HepG2 (cell line): ENCODE results near the gene KRTAP19-5. TPM values are rescaled to one million over a fixed set of nuclear protein-coding genes. Genes with fewer than 3 reads are reported as not detected.

Source experiments
- ATAC-seq: fragments of 200-7000 bp; cut with Tn5 transposase; 3 replicates; pipeline ENCODE4 v1.9.1; 2020; ENCODE audit warnings: mild to moderate bottlenecking, moderate library complexity
- BruUV-seq: library from RNA; stranded (reverse); fragments of 400-500 nt; replicated peaks from 2 replicates; lab custom pipeline; 2021; lab: Mats Ljungman, UMichigan
- CTCF ChIA-PET: fragments of 300-600 bp; formaldehyde crosslinking; extraction: SDS; loops from one replicate; lab custom pipeline; 2021; ENCODE audit warnings: low total read pairs, inconsistent platforms, low intra/inter-chr PET ratio; lab: Yijun Ruan, JAX
- POLR2A ChIA-PET: fragments of 350-600 bp; sonication (Branson Sonifier 250); formaldehyde crosslinking; loops from one replicate; lab custom pipeline; 2020; ENCODE audit warnings: antibody characterized with exemption, inconsistent platforms; lab: Yijun Ruan, JAX
- DNase-seq: peaks from one replicate; pipeline ENCODE4 v3.0.0-alpha.2; 2015; ENCODE audit warnings: low spot score
- FAIRE-seq: peaks from 3 replicates; lab custom pipeline; 2011; peaks lifted over from hg19 to GRCh38; lab: Jason Lieb, UNC
- H2AFZ ChIP-seq: one replicate; pipeline ENCODE4 v1.6.1; 2011; ENCODE audit warnings: low read length, inconsistent platforms
- H3K27ac ChIP-seq: fragments of 300-600 bp; 3 replicates; pipeline ENCODE4 v1.8.0; 2011; ENCODE audit warnings: mixed run types, mild to moderate bottlenecking, mixed read lengths, low read length, inconsistent platforms; ENCODE audit not compliant: insufficient read depth; ENCODE audit errors: extremely low read length
- H3K27me3 ChIP-seq, 2 experiments: fragments of 200-600 bp in 1 of 2; 2 replicates in 1 of 2; 3 replicates in 1 of 2; pipeline versions ENCODE4 v1.6.0 to v1.8.0; 2011; ENCODE audit warnings: low read length in 2 of 2, mild to moderate bottlenecking in 2 of 2, moderate library complexity in 2 of 2, inconsistent platforms in 1 of 2; ENCODE audit not compliant: insufficient read depth in 2 of 2, control insufficient read depth in 1 of 2
- H3K36me3 ChIP-seq, 2 experiments: fragments of 200-600 bp in 1 of 2; replicated peaks in 1 of 2; 2 replicates in 1 of 2; 3 replicates in 1 of 2; pipeline versions ENCODE4 v1.5.1 to v1.8.0; 2011; ENCODE audit warnings: low read length in 2 of 2, inconsistent platforms in 1 of 2; ENCODE audit not compliant: insufficient read depth in 2 of 2, control insufficient read depth in 1 of 2
- H3K4me1 ChIP-seq: 2 replicates; pipeline ENCODE4 v1.5.1; 2012; ENCODE audit warnings: low read length, inconsistent platforms; ENCODE audit not compliant: insufficient read depth
- H3K4me2 ChIP-seq: 2 replicates; pipeline ENCODE4 v1.6.0; 2011; ENCODE audit warnings: low read depth, low read length, inconsistent platforms
- H3K4me3 ChIP-seq, 3 experiments: fragments of 200-600 bp in 1 of 3; sonication (generic), shearing (Covaris generic) in 1 of 3; replicated peaks in 1 of 3; 2 replicates each; pipeline ENCODE4 v1.5.1; 2011 to 2016; ENCODE audit warnings: low read length in 3 of 3, inconsistent platforms in 2 of 3, low read depth in 2 of 3, mild to moderate bottlenecking in 2 of 3, control low read depth in 1 of 3, mixed read lengths in 1 of 3; ENCODE audit not compliant: insufficient read depth in 1 of 3
- H3K79me2 ChIP-seq: one replicate; pipeline ENCODE4 v1.6.1; 2011; ENCODE audit warnings: low read length, inconsistent platforms; ENCODE audit not compliant: insufficient read depth
- H3K9ac ChIP-seq: 2 replicates; pipeline ENCODE4 v1.6.0; 2011; ENCODE audit warnings: mild to moderate bottlenecking, low read depth, low read length, inconsistent platforms; ENCODE audit not compliant: insufficient read depth
- H3K9me3 ChIP-seq: 2 replicates; pipeline ENCODE4 v1.5.1; 2012; ENCODE audit warnings: mild to moderate bottlenecking, low read length
- H4K20me1 ChIP-seq: 2 replicates; pipeline ENCODE4 v1.6.0; 2011; ENCODE audit warnings: inconsistent platforms, mild to moderate bottlenecking, low read length, moderate library complexity; ENCODE audit not compliant: insufficient read depth
- MAFF ChIP-seq: IDR thresholded peaks from 2 replicates; pipeline ENCODE4 v1.6.1; 2011; ENCODE audit warnings: low read depth, low read length, improper control_type of control experiment
- MAFK ChIP-seq, 2 experiments: IDR thresholded peaks in 1 of 2; conservative IDR thresholded peaks in 1 of 2; 2 replicates each; pipeline ENCODE4 v1.6.1; 2011; ENCODE audit warnings: improper control_type of control experiment in 2 of 2, low read length in 2 of 2
- ZNF432 ChIP-seq: sonication (generic); formaldehyde crosslinking; IDR thresholded peaks from 2 replicates; pipeline ENCODE4 v1.5.0; 2020; ENCODE audit warnings: missing genetic modification reagents, mild to moderate bottlenecking, borderline replicate concordance
- WGBS: methylation state at CpG from one replicate; pipeline ENCODE4 v1.1.6; 2017; ENCODE audit warnings: low lambda C conversion rate; 5-methylcytosine and 5-hydroxymethylcytosine counted together
- in situ Hi-C: cut with HindIII; loops from 2 replicates; pipeline ENCODE4 v1.10.0; 2017; ENCODE audit warnings: low pct_unique_long_range_greater_than_20kb; ENCODE audit not compliant: extremely low pct_ligation_motif_present
- intact Hi-C: fragments of 100-400 bp; cut with micrococcal nuclease; formaldehyde crosslinking; loops from one replicate; pipeline ENCODE4 v1.10.0; 2022; ENCODE audit not compliant: unreplicated experiment
- polyA plus RNA-seq, 8 experiments: library from polyadenylated mRNA; depleted of rRNA in 3 of 8; stranded (reverse) in 7 of 8; unstranded in 1 of 8; fragments of >200 nt; fragmentation: Illumina TruSeq in 4 of 8; extraction: Trizol in 4 of 8; gene quantifications; 2 replicates each; pipeline versions ENCODE4 v1.2.1 to v1.2.3, GENCODE V29; 2011 to 2016; ENCODE audit warnings: low read depth in 4 of 8, missing spikeins in 1 of 8, mixed read lengths in 1 of 8; ENCODE audit not compliant: insufficient read depth in 1 of 8
- small RNA-seq, 3 experiments: library from RNA; depleted of rRNA; stranded (forward); fragments of <200 nt; gene quantifications; one replicate each; pipeline ENCODE3, GENCODE V24; 2012; ENCODE audit warnings: low read depth in 2 of 3, low replicate concordance in 1 of 3; ENCODE audit not compliant: insufficient read length in 3 of 3, insufficient read depth in 2 of 3
- total RNA-seq, 5 experiments: library from RNA; depleted of rRNA; stranded (reverse); fragments of >200 nt; fragmentation: Illumina TruSeq; extraction: Trizol; gene quantifications; 2 replicates each; pipeline ENCODE4 v1.2.3, GENCODE V29; 2016; ENCODE audit warnings: low read depth in 1 of 5

The KRTAP19-5 gene
- total and polyA plus RNA-seq, 2 of the 13 experiments (the other 11 are each of a cell fraction or from before 2014, with no cell fraction given) = not detected

DNA sequence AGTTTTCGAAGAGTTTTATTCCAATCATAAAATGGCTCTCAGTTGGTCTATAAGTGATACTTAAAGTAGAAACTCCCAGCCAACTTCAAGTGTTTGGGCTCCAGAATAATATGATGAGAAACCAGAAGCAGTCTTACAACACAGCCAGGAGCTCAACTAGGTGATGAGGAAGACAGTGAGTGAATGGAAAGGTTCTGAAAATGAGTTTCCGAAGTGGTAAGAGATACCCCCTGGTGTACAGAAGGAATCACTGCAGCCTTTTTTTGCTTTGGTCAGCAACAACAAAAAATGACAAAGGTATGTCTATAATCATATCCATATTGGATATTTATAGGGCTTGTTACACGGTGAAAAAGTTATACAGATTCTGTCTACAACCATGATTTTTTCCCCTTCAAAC, 38.2 kb downstream of the KRTAP19-5 start:
- no peak for DNase-seq
- CTCF ChIA-PET = no interaction called here

More for the DNA sequence above, 38.2 kb downstream of the KRTAP19-5 start:
- Histone ChIP-seq H3K27me3 (no peaks in the 10 kb centered on the region), H3K36me3 (no peaks in the 10 kb centered on the region), H2AFZ (no peak overlapping the region), H3K9me3 (peaks cover 86% of the 10 kb centered on the region), H3K79me2 (no peaks in the 10 kb centered on the region), H3K4me1 (no peaks in the 10 kb centered on the region), H3K27ac (no peak overlapping the region), H3K4me2 (no peak overlapping the region), H4K20me1 (no peaks in the 10 kb centered on the region), H3K9ac (no peak overlapping the region), H3K4me3 (no peak overlapping the region)
- TF ChIP-seq ZNF432 = no peak
- TF ChIP-seq MAFF = peak; percentile 80; the same call in 1 of the 2 replicates
- peak; percentile 85 to 88 for TF ChIP-seq MAFK (conservative IDR thresholded peaks at IDR 0.05 in 1 of 2, IDR thresholded peaks at IDR 0.05 in 1 of 2; ENCODE audit: low read length in 2 of 2)
- ATAC-seq = no peak
- WGBS = 1% methylated on average over 3 of the region's 3 CpGs
- POLR2A ChIA-PET = no interaction called here
- peak; percentile 8 for FAIRE-seq
- intact Hi-C loops = no loop called here
- in situ Hi-C loops = no loop called here
- no TSS peak for BruUV-seq

Small RNA genes lying within 50 kb of the gene (small RNA-seq; reads per million reads assigned to genes)
- 0 reads per million in 3 experiments for gene AP000567.1
- 0 reads per million in 3 experiments for gene KRTAP19-10P
- gene KRTAP19-11P = 0 reads per million in 3 experiments
- 0 reads per million in 3 experiments for gene KRTAP19-9P

Other genes with a start within 250 kb of the KRTAP19-5 start
- gene KRTAP24-1, start 219.2 kb downstream of the KRTAP19-5 start, total RNA-seq (2016; rRNA removed; fragmentation: Illumina TruSeq; extraction: Trizol) = not detected in 2 replicates
- gene KRTAP24-1, start 219.2 kb downstream of the KRTAP19-5 start, polyA plus RNA-seq (2011; rRNA removed) = not detected in 2 replicates
- gene KRTAP25-1, start 212.6 kb downstream of the KRTAP19-5 start, total RNA-seq (2016; rRNA removed; fragmentation: Illumina TruSeq; extraction: Trizol) = not detected in 2 replicates
- gene KRTAP25-1, start 212.6 kb downstream of the KRTAP19-5 start, polyA plus RNA-seq (2011; rRNA removed) = not detected in 2 replicates
- gene KRTAP26-1, start 181.8 kb downstream of the KRTAP19-5 start, total RNA-seq (2016; rRNA removed; fragmentation: Illumina TruSeq; extraction: Trizol) = not detected in 2 replicates
- not detected in 2 replicates for gene KRTAP26-1, start 181.8 kb downstream of the KRTAP19-5 start, polyA plus RNA-seq (2011; rRNA removed)
- gene KRTAP27-1, start 164.4 kb downstream of the KRTAP19-5 start, total RNA-seq (2016; rRNA removed; fragmentation: Illumina TruSeq; extraction: Trizol) = not detected in 2 replicates
- gene KRTAP27-1, start 164.4 kb downstream of the KRTAP19-5 start, polyA plus RNA-seq (2011; rRNA removed) = not detected in 2 replicates
- not detected in 2 replicates for gene KRTAP23-1, start 153.5 kb downstream of the KRTAP19-5 start, total RNA-seq (2016; rRNA removed; fragmentation: Illumina TruSeq; extraction: Trizol)
- not detected in 2 replicates for gene KRTAP23-1, start 153.5 kb downstream of the KRTAP19-5 start, polyA plus RNA-seq (2011; rRNA removed)
- gene KRTAP13-2, start 129.9 kb downstream of the KRTAP19-5 start, total RNA-seq (2016; rRNA removed; fragmentation: Illumina TruSeq; extraction: Trizol) = not detected in 2 replicates
- gene KRTAP13-2, start 129.9 kb downstream of the KRTAP19-5 start, polyA plus RNA-seq (2011; rRNA removed) = not detected in 2 replicates
- gene KRTAP13-1, start 106.1 kb downstream of the KRTAP19-5 start, total RNA-seq (2016; rRNA removed; fragmentation: Illumina TruSeq; extraction: Trizol) = not detected in 2 replicates
- gene KRTAP13-1, start 106.1 kb downstream of the KRTAP19-5 start, polyA plus RNA-seq (2011; rRNA removed) = not detected in 2 replicates
- not detected in 2 replicates for gene KRTAP13-3, start 76.2 kb downstream of the KRTAP19-5 start, total RNA-seq (2016; rRNA removed; fragmentation: Illumina TruSeq; extraction: Trizol)
- gene KRTAP13-3, start 76.2 kb downstream of the KRTAP19-5 start, polyA plus RNA-seq (2011; rRNA removed) = not detected in 2 replicates
- not detected in 2 replicates for gene KRTAP13-4, start 71.9 kb downstream of the KRTAP19-5 start, total RNA-seq (2016; rRNA removed; fragmentation: Illumina TruSeq; extraction: Trizol)
- not detected in 2 replicates for gene KRTAP13-4, start 71.9 kb downstream of the KRTAP19-5 start, polyA plus RNA-seq (2011; rRNA removed)
- not detected in 2 replicates for gene KRTAP15-1, start 61.9 kb downstream of the KRTAP19-5 start, total RNA-seq (2016; rRNA removed; fragmentation: Illumina TruSeq; extraction: Trizol)
- gene KRTAP15-1, start 61.9 kb downstream of the KRTAP19-5 start, polyA plus RNA-seq (2011; rRNA removed) = not detected in 2 replicates
- gene KRTAP19-1, start 21.8 kb downstream of the KRTAP19-5 start, total RNA-seq (2016; rRNA removed; fragmentation: Illumina TruSeq; extraction: Trizol) = not detected in 2 replicates
- gene KRTAP19-1, start 21.8 kb downstream of the KRTAP19-5 start, polyA plus RNA-seq (2011; rRNA removed) = not detected in 2 replicates
- gene KRTAP19-2, start 14.7 kb downstream of the KRTAP19-5 start, total RNA-seq (2016; rRNA removed; fragmentation: Illumina TruSeq; extraction: Trizol) = not detected in 2 replicates
- gene KRTAP19-2, start 14.7 kb downstream of the KRTAP19-5 start, polyA plus RNA-seq (2011; rRNA removed) = not detected in 2 replicates
- not detected in 2 replicates for gene KRTAP19-3, start 10.1 kb downstream of the KRTAP19-5 start, total RNA-seq (2016; rRNA removed; fragmentation: Illumina TruSeq; extraction: Trizol)
- gene KRTAP19-3, start 10.1 kb downstream of the KRTAP19-5 start, polyA plus RNA-seq (2011; rRNA removed) = not detected in 2 replicates
- gene KRTAP19-4, start 5.0 kb downstream of the KRTAP19-5 start, total RNA-seq (2016; rRNA removed; fragmentation: Illumina TruSeq; extraction: Trizol) = not detected in 2 replicates
- gene KRTAP19-4, start 5.0 kb downstream of the KRTAP19-5 start, polyA plus RNA-seq (2011; rRNA removed) = not detected in 2 replicates
- not detected in 2 replicates for gene KRTAP19-6, start 39.7 kb upstream of the KRTAP19-5 start, total RNA-seq (2016; rRNA removed; fragmentation: Illumina TruSeq; extraction: Trizol)
- gene KRTAP19-6, start 39.7 kb upstream of the KRTAP19-5 start, polyA plus RNA-seq (2011; rRNA removed) = not detected in 2 replicates
- gene KRTAP19-7, start 59.2 kb upstream of the KRTAP19-5 start, total RNA-seq (2016; rRNA removed; fragmentation: Illumina TruSeq; extraction: Trizol) = not detected in 2 replicates
- gene KRTAP19-7, start 59.2 kb upstream of the KRTAP19-5 start, polyA plus RNA-seq (2011; rRNA removed) = not detected in 2 replicates
- gene KRTAP22-2, start 88.3 kb upstream of the KRTAP19-5 start, total RNA-seq (2016; rRNA removed; fragmentation: Illumina TruSeq; extraction: Trizol) = not detected in 2 replicates
- not detected in 2 replicates for gene KRTAP22-2, start 88.3 kb upstream of the KRTAP19-5 start, polyA plus RNA-seq (2011; rRNA removed)
- not detected in 2 replicates for gene KRTAP6-3, start 90.3 kb upstream of the KRTAP19-5 start, total RNA-seq (2016; rRNA removed; fragmentation: Illumina TruSeq; extraction: Trizol)
- not detected in 2 replicates for gene KRTAP6-3, start 90.3 kb upstream of the KRTAP19-5 start, polyA plus RNA-seq (2011; rRNA removed)
- gene KRTAP6-2, start 96.8 kb upstream of the KRTAP19-5 start, total RNA-seq (2016; rRNA removed; fragmentation: Illumina TruSeq; extraction: Trizol) = not detected in 2 replicates
- not detected in 2 replicates for gene KRTAP6-2, start 96.8 kb upstream of the KRTAP19-5 start, polyA plus RNA-seq (2011; rRNA removed)
- gene KRTAP22-1, start 98.9 kb upstream of the KRTAP19-5 start, total RNA-seq (2016; rRNA removed; fragmentation: Illumina TruSeq; extraction: Trizol) = not detected in 2 replicates
- gene KRTAP22-1, start 98.9 kb upstream of the KRTAP19-5 start, polyA plus RNA-seq (2011; rRNA removed) = not detected in 2 replicates
- gene KRTAP6-1, start 111.8 kb upstream of the KRTAP19-5 start, total RNA-seq (2016; rRNA removed; fragmentation: Illumina TruSeq; extraction: Trizol) = not detected in 2 replicates
- not detected in 2 replicates for gene KRTAP6-1, start 111.8 kb upstream of the KRTAP19-5 start, polyA plus RNA-seq (2011; rRNA removed)
- gene KRTAP20-1, start 114.3 kb upstream of the KRTAP19-5 start, total RNA-seq (2016; rRNA removed; fragmentation: Illumina TruSeq; extraction: Trizol) = not detected in 2 replicates
- gene KRTAP20-1, start 114.3 kb upstream of the KRTAP19-5 start, polyA plus RNA-seq (2011; rRNA removed) = not detected in 2 replicates
- not detected in 2 replicates for gene KRTAP20-4, start 118.5 kb upstream of the KRTAP19-5 start, total RNA-seq (2016; rRNA removed; fragmentation: Illumina TruSeq; extraction: Trizol)
- not detected in 2 replicates for gene KRTAP20-4, start 118.5 kb upstream of the KRTAP19-5 start, polyA plus RNA-seq (2011; rRNA removed)
- gene KRTAP20-2, start 133.1 kb upstream of the KRTAP19-5 start, total RNA-seq (2016; rRNA removed; fragmentation: Illumina TruSeq; extraction: Trizol) = not detected in 2 replicates
- gene KRTAP20-2, start 133.1 kb upstream of the KRTAP19-5 start, polyA plus RNA-seq (2011; rRNA removed) = not detected in 2 replicates
- gene KRTAP20-3, start 140.7 kb upstream of the KRTAP19-5 start, total RNA-seq (2016; rRNA removed; fragmentation: Illumina TruSeq; extraction: Trizol) = not detected in 2 replicates
- not detected in 2 replicates for gene KRTAP20-3, start 140.7 kb upstream of the KRTAP19-5 start, polyA plus RNA-seq (2011; rRNA removed)
- not detected in 2 replicates for gene KRTAP21-3, start 216.6 kb upstream of the KRTAP19-5 start, total RNA-seq (2016; rRNA removed; fragmentation: Illumina TruSeq; extraction: Trizol)
- not detected in 2 replicates for gene KRTAP21-3, start 216.6 kb upstream of the KRTAP19-5 start, polyA plus RNA-seq (2011; rRNA removed)
- not detected in 2 replicates for gene KRTAP21-2, start 245.1 kb upstream of the KRTAP19-5 start, total RNA-seq (2016; rRNA removed; fragmentation: Illumina TruSeq; extraction: Trizol)
- not detected in 2 replicates for gene KRTAP21-2, start 245.1 kb upstream of the KRTAP19-5 start, polyA plus RNA-seq (2011; rRNA removed)